ENCODE results near the gene D2HGDH.

Gene D2HGDH

GRCh38 chr2:241799522-241800197 lies 65.2 kb downstream of the D2HGDH start:
- no peak for TF ChIP-seq POLR2AphosphoS5 (IDR thresholded peaks at IDR 0.05; ENCODE audit: low read depth, low read length)
- no peak for TF ChIP-seq FOXP2 (optimal IDR thresholded peaks at IDR 0.05; ENCODE audit: borderline replicate concordance, extremely low read depth, extremely low read length, insufficient read depth)
- TF ChIP-seq REST (IDR thresholded peaks at IDR 0.05; ENCODE audit: insufficient read depth in 1 of 2, low read depth in 2 of 2, low read length in 2 of 2): no peak
- no peak for TF ChIP-seq TAF1 (IDR thresholded peaks at IDR 0.05; ENCODE audit: borderline replicate concordance, insufficient read depth, low read length)
- no peak for TF ChIP-seq SIN3A (IDR thresholded peaks at IDR 0.05; ENCODE audit: borderline replicate concordance, insufficient read depth, low read length)

- no peak for TF ChIP-seq FOXP2 (optimal IDR thresholded peaks at IDR 0.05; ENCODE audit: borderline replicate concordance, extremely low read depth, extremely low read length, insufficient read depth)
- TF ChIP-seq TAF1 (IDR thresholded peaks at IDR 0.05; ENCODE audit: borderline replicate concordance, insufficient read depth, low read length): no peak
- no peak for TF ChIP-seq POLR2AphosphoS5 (IDR thresholded peaks at IDR 0.05; ENCODE audit: low read depth, low read length)
- no peak for TF ChIP-seq SIN3A (IDR thresholded peaks at IDR 0.05; ENCODE audit: borderline replicate concordance, insufficient read depth, low read length)
- TF ChIP-seq REST (IDR thresholded peaks at IDR 0.05; ENCODE audit: insufficient read depth in 1 of 2, low read depth in 2 of 2, low read length in 2 of 2): no peak
Measured at GRCh38 chr2:241801611-241802420, 67.4 kb downstream of the D2HGDH start.

- no peak for TF ChIP-seq SIN3A (IDR thresholded peaks at IDR 0.05; ENCODE audit: borderline replicate concordance, insufficient read depth, low read length)
- no peak for TF ChIP-seq FOXP2 (optimal IDR thresholded peaks at IDR 0.05; ENCODE audit: borderline replicate concordance, extremely low read depth, extremely low read length, insufficient read depth)
- no peak for TF ChIP-seq TAF1 (IDR thresholded peaks at IDR 0.05; ENCODE audit: borderline replicate concordance, insufficient read depth, low read length)
- TF ChIP-seq REST (IDR thresholded peaks at IDR 0.05; ENCODE audit: insufficient read depth in 1 of 2, low read depth in 2 of 2, low read length in 2 of 2): no peak
- no peak for TF ChIP-seq POLR2AphosphoS5 (IDR thresholded peaks at IDR 0.05; ENCODE audit: low read depth, low read length)
Measured at GRCh38 chr2:241802421-241803318, 68.2 kb downstream of the D2HGDH start.

GRCh38 chr2:241803387-241804325 lies 69.2 kb downstream of the D2HGDH start:
- no peak for TF ChIP-seq TAF1 (IDR thresholded peaks at IDR 0.05; ENCODE audit: borderline replicate concordance, insufficient read depth, low read length)
- no peak for TF ChIP-seq FOXP2 (optimal IDR thresholded peaks at IDR 0.05; ENCODE audit: borderline replicate concordance, extremely low read depth, extremely low read length, insufficient read depth)
- TF ChIP-seq POLR2AphosphoS5 (IDR thresholded peaks at IDR 0.05; ENCODE audit: low read depth, low read length): no peak
- no peak for TF ChIP-seq SIN3A (IDR thresholded peaks at IDR 0.05; ENCODE audit: borderline replicate concordance, insufficient read depth, low read length)
- no peak for TF ChIP-seq REST (IDR thresholded peaks at IDR 0.05; ENCODE audit: insufficient read depth in 1 of 2, low read depth in 2 of 2, low read length in 2 of 2)

Data from PFSK-1 (cell line).